PC-3 (cell line): ENCODE data around the gene CXCL3.

ENCODE experiments used
- CTCF ChIP-seq: fragments of 300-600 bp; sonication (generic); conservative IDR thresholded peaks from 2 replicates; pipeline ENCODE4 v1.5.1; 2017; ENCODE audit warnings: antibody characterized with exemption, low read depth, mild to moderate bottlenecking, low read length
- EZH2phosphoT487 ChIP-seq: fragments of 300-600 bp; sonication (generic); IDR thresholded peaks from 2 replicates; pipeline ENCODE4 v1.6.1; 2018; ENCODE audit warnings: mild to moderate bottlenecking, antibody characterized with exemption, low read length, borderline replicate concordance

GRCh38 chr4:74018116-74018515 is 20.4 kb downstream of the CXCL3 start:
- TF ChIP-seq CTCF (no peak), EZH2phosphoT487 (no peak)
